ENCODE measurements around the gene AGPAT2.
A peak's percentile ranks its signal among the peaks of the same experiment; 100 is the strongest.

The AGPAT2 gene

DNA sequence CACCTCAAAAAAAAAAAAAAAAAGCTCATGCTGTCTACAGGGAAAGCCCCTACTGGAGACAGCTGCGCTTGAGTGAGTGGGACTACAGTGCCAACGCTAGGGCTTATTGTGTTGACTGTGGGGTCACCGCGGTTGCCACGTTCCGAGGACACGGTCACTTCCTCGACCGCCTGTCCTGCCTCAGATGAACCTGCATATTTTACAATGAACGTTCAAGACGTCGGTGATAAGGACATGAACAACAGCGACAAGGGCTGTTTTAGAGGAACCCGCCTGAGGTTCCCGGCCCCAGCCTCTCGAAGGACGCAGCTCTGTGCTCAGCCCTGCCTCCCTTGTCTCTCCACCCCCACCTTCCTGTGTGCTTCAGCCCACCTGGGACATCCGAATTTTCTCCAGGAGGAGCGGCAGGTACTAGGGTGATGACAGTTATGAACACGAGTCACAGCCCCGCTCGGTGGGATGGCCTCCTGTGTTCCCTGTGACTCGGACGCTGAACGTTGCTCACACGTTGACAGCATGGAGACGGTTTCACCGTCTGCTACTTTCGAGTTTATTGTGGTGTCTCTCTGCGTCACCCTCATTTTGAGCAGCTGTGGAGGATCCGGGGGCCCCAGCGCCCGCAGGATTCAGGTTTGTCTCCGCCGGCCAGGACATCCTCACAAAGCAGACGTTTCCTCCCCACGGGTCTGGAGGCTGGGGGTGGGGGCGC, 13.9 kb upstream of the AGPAT2 start:
- no peak for DNase-seq (ENCODE audit: low spot score)

DNA sequence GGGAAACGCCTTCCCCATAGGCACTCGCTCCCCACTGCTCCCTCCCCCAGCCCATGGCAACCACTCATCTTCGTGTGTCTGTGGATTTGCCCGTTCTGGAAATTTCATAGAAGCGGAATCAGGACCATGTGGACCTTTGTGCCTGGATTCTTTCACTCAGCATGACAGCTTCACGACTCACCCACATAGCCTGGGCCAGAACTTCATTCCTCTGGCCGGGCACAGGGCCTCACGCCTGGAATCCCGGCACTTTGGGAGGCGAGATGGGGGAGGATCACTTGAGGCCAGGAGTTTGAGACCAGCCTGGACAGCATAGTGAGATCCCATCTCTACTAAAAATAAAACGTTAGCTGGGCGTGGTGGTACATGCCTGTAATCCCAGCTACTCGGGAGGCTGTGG, 13.0 kb upstream of the AGPAT2 start:
- no peak for DNase-seq (ENCODE audit: low spot score)

DNA sequence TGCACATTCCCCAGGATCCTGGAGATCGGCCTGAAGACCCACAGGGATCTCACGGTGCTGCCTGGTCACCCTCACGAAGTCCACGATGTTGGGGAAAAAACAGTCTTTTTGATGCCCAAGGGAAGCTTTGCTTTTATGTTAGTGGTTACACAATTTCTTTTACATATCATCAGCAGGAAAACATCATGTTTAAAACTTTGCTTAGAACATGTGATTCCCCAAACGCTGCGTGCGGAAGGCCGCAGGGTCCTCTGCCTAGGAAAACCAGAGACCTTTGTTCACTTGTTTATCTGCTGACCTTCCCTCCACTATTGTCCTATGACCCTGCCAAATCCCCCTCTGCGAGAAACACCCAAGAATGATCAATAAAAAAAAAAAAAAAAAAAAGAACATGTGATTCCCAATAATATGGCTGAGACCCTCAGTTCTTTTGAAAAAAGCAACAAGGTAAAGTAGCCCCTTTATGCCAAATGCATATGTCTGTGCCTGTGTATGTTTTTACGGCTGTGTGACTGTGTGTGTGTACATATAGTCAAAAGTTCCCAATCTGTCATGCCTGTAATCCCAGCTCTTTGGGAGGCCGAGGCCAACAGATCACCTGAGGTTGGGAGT, 11.5 kb upstream of the AGPAT2 start:
- no peak for DNase-seq (ENCODE audit: low spot score)

DNA sequence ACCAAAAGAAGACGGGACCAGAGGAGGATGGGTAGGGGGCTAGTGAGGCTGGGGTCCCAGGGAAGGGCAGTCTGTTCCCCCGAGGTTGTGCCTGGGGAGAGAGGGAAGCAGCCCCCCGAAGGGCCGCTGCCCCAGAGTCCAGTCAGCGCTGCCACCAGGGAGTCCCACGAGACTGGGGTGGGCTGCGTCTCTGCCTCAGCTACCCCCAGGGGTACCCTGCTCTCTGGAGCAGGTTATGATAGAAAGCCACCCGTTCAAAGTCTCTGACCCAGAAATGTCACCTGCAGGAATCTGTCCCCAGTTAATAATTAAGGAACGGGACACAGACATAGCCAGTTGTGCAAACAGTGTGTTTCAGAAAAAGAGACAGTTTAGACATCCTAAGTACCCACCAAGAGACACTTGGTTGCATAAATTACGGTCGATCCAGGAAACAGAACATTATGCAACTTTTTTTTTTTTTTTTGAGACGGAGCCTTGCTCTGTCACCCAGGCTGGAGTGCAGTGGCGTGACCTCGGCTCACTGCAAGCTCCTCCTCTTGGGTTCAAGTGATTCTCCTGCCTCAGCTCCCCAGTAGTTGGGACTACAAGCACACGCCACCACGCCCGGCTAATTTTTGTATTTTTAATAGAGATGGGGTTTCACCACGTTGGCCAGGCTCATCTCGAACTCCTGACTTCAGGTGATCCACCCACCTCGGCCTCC, 10.7 kb upstream of the AGPAT2 start:
- peak; percentile 90 for DNase-seq (ENCODE audit: low spot score)

DNA sequence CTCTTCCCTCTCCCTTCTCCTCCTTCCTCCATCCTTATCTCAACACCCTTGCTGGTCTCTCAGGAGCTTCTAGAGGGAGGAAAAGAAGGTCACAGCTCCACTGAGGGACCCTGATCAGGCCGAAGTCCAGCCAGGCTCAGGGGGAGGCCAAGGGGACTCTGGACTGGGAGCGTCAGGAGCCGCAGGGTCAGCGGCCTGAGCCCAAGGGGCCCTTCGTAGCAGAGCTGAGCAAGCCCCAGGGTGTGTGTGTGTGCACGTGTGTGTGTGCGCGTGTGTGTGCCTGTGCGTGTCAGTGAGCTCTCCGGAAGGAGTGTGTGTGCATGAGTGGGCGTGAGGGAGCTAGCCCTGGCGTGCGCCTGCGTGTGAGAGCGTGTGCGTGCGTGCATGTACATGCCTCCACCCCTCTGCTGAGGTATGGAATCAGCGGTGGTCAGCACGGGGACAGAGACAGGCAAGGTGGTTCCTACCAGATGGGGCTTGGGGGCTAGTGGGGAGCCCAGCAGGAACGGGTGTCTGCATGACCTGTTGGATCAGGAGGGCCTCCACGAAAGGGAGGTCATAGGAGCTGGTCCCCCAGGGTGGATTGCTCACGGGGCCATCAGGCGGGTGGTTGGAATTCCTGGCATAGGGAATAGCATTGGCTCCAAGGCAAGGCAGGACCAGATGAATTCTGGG, 10.0 kb upstream of the AGPAT2 start:
- DNase-seq (ENCODE audit: low spot score): peak; percentile 78

DNA sequence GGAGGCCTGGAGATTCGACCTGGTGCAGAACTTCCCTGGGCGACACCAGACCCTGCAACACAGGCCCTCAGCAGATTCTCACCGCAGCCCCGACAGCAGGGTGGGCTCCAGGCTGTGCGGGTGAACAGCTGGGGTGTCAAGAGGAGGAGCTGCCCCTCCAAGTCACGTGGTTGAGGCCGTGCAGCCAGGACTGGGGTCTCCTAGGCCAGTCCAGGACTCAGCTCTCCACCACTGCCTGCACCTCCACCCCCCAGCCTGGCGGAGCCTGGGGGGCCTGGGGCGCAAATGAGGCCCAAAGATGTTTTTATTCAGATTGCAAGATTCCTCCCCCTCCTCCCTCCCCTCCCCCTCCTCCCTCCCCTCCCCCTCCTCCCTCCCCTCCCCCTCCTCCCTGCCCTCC, 9.2 kb upstream of the AGPAT2 start:
- DNase-seq (ENCODE audit: low spot score): no peak

DNA sequence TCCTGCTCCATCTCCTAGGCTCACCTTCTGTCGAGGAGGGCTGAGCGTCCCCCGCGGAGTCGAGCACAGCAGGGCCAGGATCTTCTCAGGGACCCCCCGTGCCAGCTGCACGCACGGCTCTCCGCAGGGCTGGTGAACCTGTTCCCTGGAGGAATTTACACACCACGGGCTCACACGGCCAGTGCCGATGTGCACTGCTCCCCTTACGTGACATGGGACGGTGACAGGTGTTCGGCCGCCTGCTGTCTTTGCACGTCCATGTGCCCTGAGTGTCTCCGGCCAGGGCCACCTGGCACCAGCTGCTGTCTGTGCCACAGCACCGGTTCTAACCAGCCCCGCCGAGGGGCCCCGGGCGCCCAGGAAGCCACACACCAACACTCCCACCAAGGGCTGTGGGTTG, 8.7 kb upstream of the AGPAT2 start:
- no peak for DNase-seq (ENCODE audit: low spot score)

DNA sequence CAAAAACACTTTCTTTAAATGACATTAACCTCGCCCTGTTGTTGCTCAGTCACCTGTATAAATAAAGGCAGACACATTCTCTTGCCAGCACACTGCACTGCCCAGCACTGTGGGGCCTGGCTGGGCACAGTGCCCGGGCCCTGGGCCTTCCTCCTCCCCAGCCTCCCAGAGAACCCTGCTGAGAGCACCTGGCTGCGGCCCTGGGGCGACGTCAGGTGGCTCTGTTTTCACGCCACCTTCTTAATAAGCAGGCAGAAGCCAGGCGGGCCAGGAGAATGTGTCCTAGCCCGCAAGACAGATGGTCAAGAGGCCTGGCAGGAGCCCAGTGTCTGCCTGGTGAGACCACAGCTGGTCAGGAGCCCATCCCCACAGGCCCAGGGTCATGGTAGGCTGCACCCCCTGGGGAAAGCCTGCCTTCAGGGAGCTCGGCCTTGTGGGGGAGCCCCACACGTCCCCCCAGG, 8.2 kb upstream of the AGPAT2 start:
- no peak for DNase-seq (ENCODE audit: low spot score)

DNA sequence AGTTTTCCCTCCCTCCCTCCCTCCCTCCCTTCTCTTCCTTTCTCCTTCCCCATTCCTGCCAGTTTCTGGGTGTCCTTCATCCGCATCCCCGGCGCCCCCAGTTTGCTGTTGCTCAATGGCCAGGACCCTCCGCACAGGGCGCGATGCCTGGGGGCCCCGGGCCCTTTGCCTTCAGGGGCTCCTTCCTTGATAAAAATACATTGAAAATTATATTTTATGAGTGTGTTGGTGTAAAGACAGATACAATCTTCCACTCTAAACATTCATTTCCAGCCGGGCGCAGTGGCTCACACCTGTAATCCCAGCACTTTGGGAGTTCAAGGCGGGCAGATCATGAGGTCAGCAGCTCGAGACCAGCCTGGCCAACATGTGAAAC, 7.6 kb upstream of the AGPAT2 start:
- DNase-seq (ENCODE audit: low spot score): no peak

DNA sequence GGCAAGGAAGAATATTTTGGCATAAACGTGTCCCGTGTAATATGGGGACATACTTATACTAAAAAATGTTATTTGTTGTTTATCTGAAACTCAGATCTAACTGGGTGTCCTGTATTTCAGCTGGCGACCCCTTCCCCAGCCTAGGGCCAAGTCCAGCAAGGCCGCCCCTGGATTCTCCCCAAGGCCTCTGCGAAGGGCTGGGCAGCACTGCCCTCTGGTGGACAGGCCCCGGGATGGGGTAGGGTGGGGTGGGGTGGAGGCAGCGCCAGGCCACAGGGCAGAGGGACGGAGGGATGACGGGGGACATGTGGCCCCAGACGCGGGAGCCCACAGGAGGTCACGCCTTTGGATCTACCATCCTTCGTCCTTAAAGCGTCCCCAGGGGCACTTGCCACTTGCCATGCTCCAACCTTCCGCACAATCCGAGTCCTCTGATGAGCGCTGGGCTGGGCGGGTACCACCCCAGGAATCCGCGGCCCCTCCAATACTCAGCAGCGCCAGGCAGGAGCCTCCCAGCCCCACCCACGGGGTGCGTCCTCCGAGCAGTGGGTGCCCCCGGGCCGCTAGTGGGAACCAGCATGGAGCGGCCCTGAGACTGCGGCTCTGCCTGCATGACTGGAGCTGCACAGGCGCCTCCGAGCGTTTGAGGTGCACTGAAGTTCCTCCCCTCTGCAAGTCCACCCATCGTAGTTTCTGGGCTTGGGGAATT, 7.1 kb upstream of the AGPAT2 start:
- DNase-seq (ENCODE audit: low spot score): peak; percentile 98

DNA sequence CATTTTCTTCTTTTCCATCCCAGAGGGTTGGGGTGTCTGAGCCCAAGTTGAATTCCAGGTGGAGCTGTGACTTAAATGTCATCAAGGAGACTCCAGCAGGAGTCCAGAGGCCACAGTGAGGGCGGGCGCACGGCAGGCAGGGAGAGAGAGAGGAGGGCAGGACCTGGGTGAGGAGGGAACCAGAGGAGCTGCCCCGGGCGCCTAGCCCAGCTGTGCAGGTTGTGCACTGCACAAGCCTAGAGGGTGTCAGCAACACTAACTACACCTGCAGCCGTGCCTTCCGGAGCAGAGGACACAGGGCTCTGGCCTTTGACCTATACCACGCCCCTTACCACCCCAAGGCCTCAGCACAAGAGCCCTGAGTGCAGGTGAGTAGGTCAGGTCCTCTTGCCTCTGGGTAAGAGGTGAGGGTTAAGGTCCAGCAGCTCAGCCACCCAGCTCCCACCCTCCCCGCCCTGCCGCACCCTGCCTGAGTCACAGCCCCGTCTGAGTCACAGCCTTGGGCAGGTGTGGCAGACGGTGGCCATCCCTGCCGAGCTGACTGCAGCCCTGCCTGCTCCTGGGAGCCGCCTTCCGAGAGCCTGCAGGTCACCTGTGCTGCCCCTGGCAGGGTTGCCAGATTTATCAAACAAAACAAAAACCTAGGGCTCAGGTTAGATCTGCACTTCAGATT, 6.4 kb upstream of the AGPAT2 start:
- peak; percentile 98 for DNase-seq (ENCODE audit: low spot score)

DNA sequence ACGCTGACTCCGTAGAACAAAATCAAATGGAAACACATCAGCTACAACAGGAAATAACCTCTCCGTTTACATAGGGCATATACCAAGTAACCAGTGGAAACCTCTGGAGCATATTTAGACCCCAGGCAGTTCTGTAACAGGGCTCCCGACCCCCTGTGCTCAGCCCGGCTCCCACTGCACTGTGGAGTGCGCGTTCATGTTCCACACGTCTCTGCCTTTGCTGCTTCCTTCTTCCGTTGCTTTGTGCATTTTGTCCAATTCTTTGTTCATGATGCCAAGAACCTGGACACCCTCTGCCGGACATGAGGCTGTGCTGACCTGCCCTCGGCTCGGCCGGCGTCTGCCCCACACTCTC, 5.9 kb upstream of the AGPAT2 start:
- no peak for DNase-seq (ENCODE audit: low spot score)

DNA sequence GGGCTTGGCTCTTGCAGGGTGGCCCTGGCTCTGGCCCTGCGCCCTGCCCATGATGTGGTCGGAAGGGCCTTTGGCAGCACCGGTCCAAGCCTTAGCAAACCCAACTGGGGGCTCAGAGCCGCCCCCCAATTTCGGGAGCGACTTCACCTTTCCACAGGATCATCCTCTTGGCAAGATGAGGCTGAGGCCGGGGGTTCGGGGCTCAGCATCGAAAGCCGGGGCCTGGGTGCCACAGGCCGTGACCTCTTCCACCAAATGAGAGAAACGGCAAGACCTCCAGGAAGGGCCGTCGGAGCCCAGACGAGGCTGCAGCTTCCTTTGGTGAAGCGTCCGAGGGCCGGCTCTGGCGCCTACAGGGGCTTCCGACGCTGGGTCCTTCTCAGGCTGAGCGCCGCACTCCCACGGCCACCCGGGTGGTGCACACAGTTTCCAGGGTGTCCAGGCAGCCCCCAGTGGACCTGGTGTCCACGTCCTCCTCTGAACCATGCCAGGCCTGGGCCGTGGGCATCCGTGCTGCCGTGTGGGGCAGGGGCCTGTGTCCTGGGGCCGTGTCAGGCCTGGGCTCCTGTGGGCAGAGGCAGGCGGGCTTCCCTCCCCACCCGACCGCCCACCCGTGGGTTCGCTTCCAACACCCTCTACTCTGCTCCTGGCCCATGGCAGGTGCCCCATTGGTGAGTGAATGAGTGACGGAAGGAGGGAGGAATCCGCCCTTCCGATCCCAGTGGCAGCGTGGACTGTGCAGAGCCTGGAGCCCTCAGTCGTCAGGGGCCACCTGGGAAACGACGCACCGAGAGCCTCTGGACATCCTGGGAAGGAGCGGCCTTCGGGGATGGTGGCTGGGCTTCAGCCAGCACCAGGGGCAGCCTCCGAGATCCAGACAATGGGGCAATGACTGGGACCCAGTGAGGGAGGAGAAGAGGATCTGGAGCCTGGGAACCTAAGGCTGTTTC, 5.2 kb upstream of the AGPAT2 start:
- DNase-seq (ENCODE audit: low spot score): no peak

DNA sequence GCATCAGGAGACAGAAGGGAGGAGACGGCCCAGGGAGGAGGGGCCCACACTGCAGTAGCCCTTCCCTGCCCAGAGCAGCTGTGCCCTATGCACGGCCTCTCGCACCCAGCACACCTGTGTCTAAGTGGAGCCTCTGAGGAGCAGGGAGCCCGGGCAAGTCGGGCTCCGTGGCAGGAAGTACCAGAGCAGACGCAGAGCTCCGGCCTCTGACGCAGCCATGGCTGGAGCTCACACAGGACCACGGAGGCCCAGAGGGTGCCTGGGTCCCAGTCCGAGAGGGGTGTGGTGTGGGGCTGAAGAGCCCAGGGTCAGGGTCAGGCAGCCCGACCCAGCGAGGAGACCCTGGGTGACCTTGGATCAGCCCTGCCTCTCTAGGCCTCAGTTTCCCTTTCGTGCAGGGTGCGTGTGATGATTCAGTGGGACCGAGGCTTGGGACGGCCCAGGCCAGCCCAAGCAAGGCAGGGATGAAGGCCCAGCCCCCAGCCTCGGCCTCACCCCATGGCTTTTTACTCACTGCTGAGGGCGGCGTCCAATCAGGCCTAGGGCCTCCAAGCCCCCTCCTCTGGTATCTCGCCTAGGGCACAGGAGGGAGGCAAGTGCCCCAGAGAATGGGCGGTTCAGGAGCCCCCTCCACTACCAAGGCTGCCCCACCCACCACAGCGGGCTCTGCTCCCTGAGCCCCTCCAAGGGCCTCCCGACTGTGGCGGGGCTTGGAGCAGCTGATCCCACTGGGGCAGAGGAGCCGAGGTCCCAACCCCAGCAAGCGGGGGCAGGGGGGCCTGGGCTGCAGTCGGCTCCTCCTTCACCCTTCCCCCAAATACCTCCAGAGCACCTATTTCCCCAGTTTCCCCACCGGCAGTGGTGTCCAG, 4.3 kb upstream of the AGPAT2 start:
- DNase-seq (ENCODE audit: low spot score): no peak

DNA sequence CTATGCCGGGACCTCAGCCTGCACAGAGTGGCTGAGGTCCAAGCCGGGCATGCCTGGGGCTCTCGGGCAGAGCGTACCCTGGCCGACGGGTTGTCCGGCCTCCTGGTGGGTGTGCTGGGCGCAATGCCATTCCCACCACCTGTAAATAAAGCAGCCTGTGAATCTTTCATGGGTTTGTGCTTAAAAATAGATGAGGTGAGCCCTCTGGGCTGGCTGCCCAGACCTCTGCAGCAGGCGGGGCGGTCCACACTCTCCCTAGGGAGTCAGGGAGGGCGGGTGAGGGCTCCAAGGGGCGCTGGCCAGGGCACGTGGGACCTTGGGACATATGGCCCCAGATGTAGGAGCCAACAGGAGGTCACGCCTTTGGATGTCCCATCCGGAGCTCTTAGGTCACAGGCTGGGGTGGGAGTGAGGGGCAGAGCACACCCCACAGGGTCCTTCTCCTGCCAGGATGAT, 3.6 kb upstream of the AGPAT2 start:
- no peak for DNase-seq (ENCODE audit: low spot score)

DNA sequence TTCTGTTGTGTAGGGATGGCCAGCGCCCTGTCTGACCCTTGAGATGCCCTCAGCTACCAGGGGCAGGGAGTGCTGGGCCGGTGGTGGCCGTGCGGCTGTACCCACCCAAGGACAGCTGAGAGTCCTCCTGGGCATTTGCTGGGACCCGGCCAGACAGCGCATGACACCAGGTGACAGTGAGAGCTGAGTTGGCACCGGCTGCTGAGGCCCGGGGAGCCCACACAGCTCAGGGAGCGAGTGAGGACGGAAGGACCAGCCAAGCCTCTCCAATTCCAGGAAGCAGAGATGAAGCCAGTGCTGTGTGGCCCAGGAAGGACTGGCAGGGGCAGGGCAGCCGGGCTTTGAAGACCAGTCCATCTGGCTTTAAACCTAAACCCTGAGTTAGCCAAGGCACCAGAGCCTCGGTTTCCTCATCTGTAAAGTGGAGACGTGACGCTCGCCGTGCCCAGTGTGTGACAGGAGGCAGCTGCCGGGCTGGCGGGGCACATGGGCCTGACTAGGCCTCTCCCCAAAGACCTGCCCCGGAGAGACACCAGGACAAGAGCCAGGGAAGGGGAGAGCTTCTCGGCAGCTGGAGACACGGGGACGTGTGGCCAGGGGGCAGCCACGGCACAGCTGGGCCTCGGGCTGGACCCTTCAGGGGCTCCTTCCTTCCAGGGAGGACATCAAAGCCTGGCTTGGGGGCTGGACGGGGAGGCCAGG, 3.0 kb upstream of the AGPAT2 start:
- DNase-seq (ENCODE audit: low spot score): no peak

DNA sequence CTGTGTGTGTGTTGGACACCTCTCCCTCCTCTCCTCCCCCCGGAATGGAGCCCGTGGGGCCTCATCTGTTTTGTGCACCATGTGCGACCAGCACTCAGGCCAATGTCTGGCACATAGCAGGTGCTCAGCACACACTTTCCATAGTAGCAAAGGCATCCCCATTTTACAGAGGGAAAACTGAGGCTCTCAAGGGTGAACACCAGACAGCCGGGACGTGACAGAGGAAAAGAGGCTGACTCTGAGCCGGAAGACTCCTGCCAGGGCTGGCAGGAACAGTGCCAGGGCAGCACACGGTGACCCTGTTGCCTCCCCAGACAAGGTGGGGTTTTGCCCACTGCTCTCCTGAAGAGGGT, 1.8 kb upstream of the AGPAT2 start:
- no peak for DNase-seq (ENCODE audit: low spot score)

DNA sequence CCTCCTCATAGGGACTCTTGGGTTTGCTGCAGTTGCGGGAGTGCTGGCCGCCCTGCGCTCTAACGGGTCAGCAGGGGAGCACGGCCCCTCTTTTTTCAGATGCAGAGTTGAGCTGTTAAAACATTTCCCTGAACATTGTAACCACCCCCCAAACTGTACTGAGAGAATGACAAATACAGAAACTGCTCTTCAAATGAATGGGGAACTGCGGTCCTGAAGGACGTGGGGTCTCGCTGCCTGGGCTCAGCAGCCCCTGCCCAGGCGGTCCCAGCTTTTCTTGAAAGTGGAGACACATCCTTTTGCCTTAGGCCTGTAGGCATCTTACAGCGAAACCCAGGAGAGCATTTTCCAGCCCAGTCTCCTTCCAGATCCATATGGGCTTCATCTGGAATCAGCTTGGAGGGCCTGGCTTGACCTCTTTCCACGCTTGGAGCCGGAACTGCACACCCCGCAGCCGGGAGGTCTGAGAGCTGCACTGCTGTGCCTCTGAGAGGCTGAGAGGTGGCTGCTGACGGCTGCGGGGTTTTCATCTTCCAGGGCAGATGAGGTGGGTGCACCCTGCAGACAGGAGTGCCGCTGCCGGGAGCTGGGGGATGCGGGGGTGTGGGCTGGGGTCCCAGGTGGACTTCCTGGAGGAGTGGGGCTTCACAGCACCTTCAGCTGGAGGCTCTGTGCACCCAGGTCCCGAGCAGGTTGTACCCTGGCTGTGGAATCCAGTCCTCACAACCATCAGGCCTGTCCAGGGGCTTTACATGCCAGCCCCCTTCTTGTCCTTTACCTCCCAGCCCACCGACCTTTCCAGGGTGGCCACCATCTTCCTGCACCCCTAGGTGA, 1.2 kb upstream of the AGPAT2 start:
- DNase-seq (ENCODE audit: low spot score): no peak

Data from HuH-7.5 (cell line).